Measurements from ENCODE around the gene PROM2.

Gene PROM2

GRCh38 chr2:95306336-95306895 is 32.2 kb downstream of the PROM2 start:
- no peak for DNase-seq

GRCh38 chr2:95307036-95307435 is 32.8 kb downstream of the PROM2 start:
- DNase-seq: no peak

- DNase-seq: no peak
Measured at GRCh38 chr2:95307878-95308277, 33.6 kb downstream of the PROM2 start.

- DNase-seq: peak in 1 of 51 donors; percentile 35
Measured at GRCh38 chr2:95308426-95308990, 34.3 kb downstream of the PROM2 start.

- DNase-seq: no peak
Measured at GRCh38 chr2:95309599-95309998, 35.4 kb downstream of the PROM2 start.

GRCh38 chr2:95310216-95310615 is 36.0 kb downstream of the PROM2 start:
- DNase-seq: no peak

GRCh38 chr2:95310651-95311050 is 36.4 kb downstream of the PROM2 start:
- no peak for DNase-seq

GRCh38 chr2:95311815-95312542 is 37.7 kb downstream of the PROM2 start:
- peak in 1 of 51 donors; percentile 67 for DNase-seq

- DNase-seq: peak in 46 of 51 donors; percentile 41 to 96 (median 80)
Measured at GRCh38 chr2:95312543-95313201, 38.4 kb downstream of the PROM2 start.

GRCh38 chr2:95313296-95314131 is 39.3 kb downstream of the PROM2 start:
- DNase-seq: peak in 14 of 51 donors; percentile 14 to 72 (median 31)

GRCh38 chr2:95314598-95314963 is 40.3 kb downstream of the PROM2 start:
- DNase-seq: no peak

GRCh38 chr2:95314964-95315611 is 40.8 kb downstream of the PROM2 start:
- peak in 37 of 51 donors; percentile 22 to 77 (median 55) for DNase-seq

GRCh38 chr2:95315801-95316411 is 41.7 kb downstream of the PROM2 start:
- no peak for DNase-seq

GRCh38 chr2:95316466-95317122 is 42.3 kb downstream of the PROM2 start:
- no peak for DNase-seq

GRCh38 chr2:95317123-95317500 is 42.9 kb downstream of the PROM2 start:
- DNase-seq: no peak

- no peak for DNase-seq
Measured at GRCh38 chr2:95317665-95318425, 43.6 kb downstream of the PROM2 start.

GRCh38 chr2:95318431-95319220 is 44.4 kb downstream of the PROM2 start:
- DNase-seq: no peak
